Measurements from ENCODE around the gene ASB8.

The ASB8 gene, protein sequence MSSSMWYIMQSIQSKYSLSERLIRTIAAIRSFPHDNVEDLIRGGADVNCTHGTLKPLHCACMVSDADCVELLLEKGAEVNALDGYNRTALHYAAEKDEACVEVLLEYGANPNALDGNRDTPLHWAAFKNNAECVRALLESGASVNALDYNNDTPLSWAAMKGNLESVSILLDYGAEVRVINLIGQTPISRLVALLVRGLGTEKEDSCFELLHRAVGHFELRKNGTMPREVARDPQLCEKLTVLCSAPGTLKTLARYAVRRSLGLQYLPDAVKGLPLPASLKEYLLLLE

DNA sequence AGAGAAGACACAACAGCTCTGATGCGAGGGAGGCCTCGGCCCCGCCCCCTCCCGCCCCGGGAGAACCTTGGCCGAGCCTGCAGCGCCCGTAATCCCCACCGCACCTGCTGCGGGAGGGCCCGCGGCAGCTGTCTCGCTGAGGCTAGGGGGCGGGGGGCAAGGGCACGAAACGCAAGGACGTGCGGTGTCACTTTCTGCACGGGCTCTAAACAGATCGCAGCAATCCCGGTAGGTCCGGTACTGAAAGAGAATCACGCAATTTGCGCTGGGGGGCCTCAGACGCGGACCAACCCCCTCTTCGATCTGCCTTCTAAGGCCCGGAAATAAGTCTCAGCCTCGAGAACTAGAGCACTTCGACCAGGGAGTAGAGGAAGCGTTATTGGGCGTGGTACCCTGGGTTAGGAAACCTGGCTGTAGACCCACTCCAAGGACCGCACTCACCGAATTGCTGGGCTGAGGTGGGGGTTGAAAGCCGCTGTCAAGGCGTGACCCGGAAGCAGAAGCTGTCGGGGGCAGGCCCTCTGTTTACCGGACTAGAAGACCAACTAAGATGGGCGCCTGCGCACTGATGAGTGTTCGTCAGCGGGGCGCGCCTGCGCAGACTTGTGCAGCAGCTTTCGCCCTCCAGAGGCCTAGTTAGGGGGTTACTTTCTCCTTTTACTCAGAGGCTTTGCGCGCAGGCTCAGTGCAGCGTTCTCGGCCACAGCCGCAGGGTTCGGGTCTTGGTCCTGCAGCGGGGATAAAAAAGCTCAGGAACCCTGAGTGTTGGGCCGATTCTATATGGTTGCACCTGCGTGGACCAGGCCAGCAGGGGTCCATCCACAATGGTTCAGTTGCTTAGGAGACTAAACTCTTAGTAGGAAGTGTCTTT is at the start of gene ASB8:
Gene ASB8, minus strand, starts transcription at position 498 of the 871 bp plus-strand sequence. CDS start 4,019 bp downstream, outside the sequence.
- DNase-seq, result peak; percentile 95

DNA sequence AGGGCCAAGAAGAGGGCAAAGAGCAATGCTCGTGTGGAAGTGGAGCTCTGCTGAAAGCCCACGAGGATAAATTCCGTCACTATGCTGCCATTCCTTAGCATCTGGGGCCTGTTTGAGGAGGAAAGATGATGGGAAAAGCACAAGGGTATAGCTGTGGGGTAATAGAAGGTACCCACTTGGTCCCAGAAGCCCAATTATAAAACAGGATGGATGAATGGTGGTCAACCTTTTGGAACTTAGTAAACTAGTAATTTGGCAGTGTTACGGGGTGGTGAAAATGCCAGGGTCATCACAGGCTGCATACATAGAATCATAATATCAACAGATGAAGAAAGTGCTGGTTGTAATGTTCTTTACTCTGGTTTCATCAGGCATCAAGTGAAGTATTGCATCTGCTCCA is 45.9 kb upstream of the ASB8 start, which contains the start of gene OR10AD1:
Gene OR10AD1, minus strand, starts transcription at position 101 of the 400 bp plus-strand sequence. Its CDS starts 0 bp downstream, at position 101.
- DNase-seq, result no peak

- no peak for DNase-seq
These were observed 45.5 kb upstream of the ASB8 start for GRCh38 chr12:48202766-48203165.

GRCh38 chr12:48201516-48201915 is 44.2 kb upstream of the ASB8 start:
- DNase-seq, result no peak

DNA sequence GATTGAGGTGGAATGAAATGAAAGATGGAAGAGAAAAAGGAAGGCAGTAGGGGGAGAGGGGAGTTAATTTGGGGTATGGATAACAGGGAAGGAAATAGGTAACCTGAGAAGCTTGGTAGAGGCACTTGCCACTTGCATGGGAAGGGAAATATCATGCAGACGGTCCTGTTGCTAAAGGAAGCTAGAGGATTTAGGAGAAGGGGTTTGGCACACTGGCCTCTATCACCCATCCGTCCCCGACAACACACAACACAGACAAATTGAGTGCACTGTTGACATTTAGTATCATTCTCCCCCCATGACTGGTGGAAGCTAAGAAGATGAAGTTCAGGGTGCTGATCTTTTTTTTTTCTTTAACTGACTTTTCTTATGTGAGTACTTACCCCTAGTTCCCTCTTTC is 43.8 kb upstream of the ASB8 start:
- no peak for DNase-seq

- DNase-seq, result no peak
These were observed 42.5 kb upstream of the ASB8 start for GRCh38 chr12:48199774-48200221.

GRCh38 chr12:48198985-48199384 is 41.7 kb upstream of the ASB8 start:
- DNase-seq, result no peak

- no peak for DNase-seq
These were observed 41.3 kb upstream of the ASB8 start for GRCh38 chr12:48198672-48198971.

GRCh38 chr12:48197971-48198671 is 40.8 kb upstream of the ASB8 start:
- DNase-seq, result peak; percentile 56

- no peak for DNase-seq
These were observed 40.2 kb upstream of the ASB8 start for GRCh38 chr12:48197549-48197970.

DNA sequence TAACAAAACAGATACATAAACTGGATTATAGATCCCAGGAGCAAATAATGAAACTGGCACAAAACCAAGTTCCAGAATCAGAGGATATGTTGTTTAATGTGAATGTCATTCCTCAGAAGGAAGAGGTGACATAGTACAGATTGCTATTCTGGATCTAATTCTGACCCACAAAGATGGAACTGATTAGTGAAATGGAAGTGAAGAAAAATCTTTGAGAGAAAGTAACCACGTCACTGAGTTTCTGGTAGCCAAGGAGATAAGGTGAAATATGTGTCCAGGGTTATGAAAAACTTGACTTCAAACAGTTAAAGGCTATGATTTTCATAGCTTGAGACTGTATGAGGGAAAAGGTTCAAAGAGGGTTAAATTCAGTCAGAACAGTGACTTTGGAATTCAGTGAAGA is 37.5 kb upstream of the ASB8 start:
- no peak for DNase-seq

- no peak for DNase-seq
These were observed 36.3 kb upstream of the ASB8 start for GRCh38 chr12:48193623-48194022.

GRCh38 chr12:48192861-48193260 is 35.5 kb upstream of the ASB8 start:
- no peak for DNase-seq

DNA sequence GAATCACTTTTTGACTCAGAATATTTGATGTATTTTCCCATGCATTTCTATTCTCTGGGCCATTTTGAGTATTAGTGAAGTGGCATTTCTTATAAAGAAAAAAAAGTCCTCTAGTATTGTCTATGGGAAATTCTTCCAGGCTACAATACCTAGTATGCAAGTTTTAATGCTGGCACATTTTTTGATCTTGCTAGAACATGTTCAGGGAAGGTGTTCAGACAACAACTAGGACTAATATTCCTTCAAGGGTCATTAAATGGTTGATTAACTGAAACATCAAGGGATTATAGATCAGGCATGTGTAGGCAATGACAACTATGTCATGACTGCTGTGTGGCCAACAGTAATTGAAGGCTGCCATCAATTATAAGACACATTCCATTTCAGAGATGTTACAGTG is 33.8 kb upstream of the ASB8 start:
- DNase-seq, result no peak

DNA sequence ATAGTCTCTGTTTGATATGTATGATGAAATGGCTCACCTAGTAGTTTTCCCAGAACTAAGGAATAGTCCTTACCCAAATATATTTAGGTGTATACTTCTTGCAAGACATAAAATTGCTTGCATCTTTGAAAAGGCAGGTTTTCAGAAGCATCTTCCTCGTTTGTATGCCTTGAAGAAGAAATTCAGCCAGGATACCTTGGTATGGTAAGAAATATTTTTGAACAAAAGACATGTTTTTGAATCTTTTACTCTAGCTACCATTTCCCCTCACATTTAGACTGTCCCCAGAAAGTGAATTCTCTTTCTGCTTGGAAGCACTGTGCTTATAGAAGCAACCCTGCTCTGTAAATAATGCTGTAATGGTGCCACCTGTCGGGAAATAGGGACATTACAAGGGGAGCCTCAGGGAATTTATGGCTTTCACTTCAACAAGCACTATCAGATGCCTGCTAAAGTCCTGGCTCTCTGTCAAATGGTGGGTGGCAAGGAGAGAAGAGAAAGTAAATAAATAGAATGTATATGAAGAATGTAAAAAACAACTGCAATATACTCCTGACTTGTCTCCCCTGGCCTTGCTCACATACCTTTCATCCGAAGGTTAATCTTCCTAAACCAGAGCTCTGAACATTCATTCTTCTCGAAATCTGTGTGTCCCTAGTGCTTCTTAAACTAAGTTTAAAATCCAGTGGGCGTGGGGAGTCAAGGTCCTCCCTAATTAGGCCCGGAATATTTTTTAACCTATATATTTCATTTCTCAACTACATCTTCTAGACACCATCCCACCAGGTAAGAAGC is 32.2 kb upstream of the ASB8 start:
- peak; percentile 20 for DNase-seq

GRCh38 chr12:48187916-48188695 is 30.8 kb upstream of the ASB8 start:
- DNase-seq, result no peak

- no peak for DNase-seq
These were observed 28.0 kb upstream of the ASB8 start for GRCh38 chr12:48185181-48185919.

DNA sequence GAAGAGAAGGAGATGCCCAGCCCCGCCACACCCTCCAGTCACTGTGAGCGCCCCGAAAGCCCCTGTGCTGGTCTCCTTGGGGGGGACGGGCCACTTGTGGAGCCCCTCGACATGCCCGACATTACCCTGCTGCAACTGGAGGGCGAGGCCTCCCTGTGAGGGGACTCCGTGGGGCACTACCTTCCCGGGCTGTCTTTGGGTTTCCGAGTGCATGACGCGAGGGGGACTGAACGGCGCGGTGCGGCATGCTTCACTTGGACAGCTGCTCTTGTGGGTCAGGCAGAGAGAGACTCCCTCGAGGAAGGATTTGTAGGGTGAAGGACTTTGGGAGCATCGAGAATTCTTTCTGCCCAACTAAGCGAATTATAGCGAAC is 27.2 kb upstream of the ASB8 start:
- DNase-seq, result no peak

DNA sequence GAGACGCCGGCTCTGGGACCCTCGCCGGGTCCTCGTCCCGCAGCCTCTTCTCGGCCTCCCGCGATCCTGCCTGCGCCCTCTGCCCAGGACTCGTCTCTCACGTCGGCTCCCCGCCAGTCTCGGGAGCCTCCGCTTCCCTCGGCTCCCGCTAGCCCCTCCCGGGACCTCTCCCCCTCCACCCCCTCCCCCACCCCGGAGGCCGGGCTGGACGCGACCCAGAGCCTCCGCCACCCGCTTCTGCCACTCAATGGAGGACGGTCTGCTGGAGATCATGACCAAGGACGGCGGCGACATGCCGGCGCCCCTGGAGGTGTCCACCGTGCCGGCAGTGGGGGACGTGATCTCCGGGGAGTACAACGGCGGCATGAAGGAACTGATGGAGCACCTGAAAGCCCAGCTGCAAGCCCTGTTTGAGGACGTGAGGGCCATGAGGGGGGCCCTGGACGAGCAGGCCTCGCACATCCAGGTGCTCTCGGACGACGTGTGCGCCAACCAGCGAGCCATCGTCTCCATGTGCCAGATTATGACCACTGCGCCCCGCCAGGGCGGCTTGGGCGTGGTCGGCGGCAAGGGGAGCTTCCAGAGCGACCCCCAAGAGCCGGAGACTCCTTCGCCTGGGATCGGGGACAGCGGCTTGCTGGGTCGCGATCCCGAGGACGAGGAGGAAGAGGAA is 26.7 kb upstream of the ASB8 start:
- DNase-seq, result no peak

- peak; percentile 30 for DNase-seq
These were observed 26.0 kb upstream of the ASB8 start, which contains the start of gene CCDC184 for GRCh38 chr12:48183091-48183875. CCDC184 (plus strand) TSS chr12:48183644; CDS start chr12:48184123, 479 bp downstream.

Data from NK-92 treated with Interleukin-12 subunit alpha and Interleukin-12 subunit beta, amount 100 ng/mL, for 24 hours (cell line).